WTC11 (cell line): ENCODE measurements around the gene GCAT. TPM values are rescaled to one million over a fixed set of nuclear protein-coding genes. Genes with fewer than 3 reads are reported as not detected.

Experiments used
- ATAC-seq: fragments of 200-7000 bp; cut with Tn5 transposase; 2 replicates; pipeline ENCODE4 v1.10.0; 2021; ENCODE audit warnings: mild to moderate bottlenecking, moderate library complexity
- CTCF ChIA-PET: fragments of 300-600 bp; sonication (Branson Sonifier 250); formaldehyde crosslinking; loops from one replicate; lab custom pipeline; 2021; ENCODE audit warnings: antibody characterized with exemption; lab: Charles Lee
- POLR2A ChIA-PET: fragments of 350-600 bp; sonication (Branson Sonifier 250); formaldehyde crosslinking; loops from one replicate; lab custom pipeline; 2021; ENCODE audit warnings: antibody characterized with exemption; lab: Charles Lee
- DNase-seq: peaks from one replicate; pipeline ENCODE4 v3.0.0; 2021; ENCODE audit warnings: low spot score
- H3K27ac Mint-ChIP-seq: 2 replicates; pipeline ENCODE4 v1.8.0; 2021; ENCODE audit warnings: mixed read lengths
- H3K27me3 Mint-ChIP-seq: 2 replicates; pipeline ENCODE4 v1.8.0; 2021; ENCODE audit warnings: low read depth, mild to moderate bottlenecking, moderate library complexity, mixed read lengths
- H3K36me3 Mint-ChIP-seq: 2 replicates; pipeline ENCODE4 v1.8.0; 2021; ENCODE audit warnings: mixed read lengths
- H3K4me1 Mint-ChIP-seq: 2 replicates; pipeline ENCODE4 v1.8.0; 2022; ENCODE audit warnings: mixed read lengths
- H3K4me3 Mint-ChIP-seq: 2 replicates; pipeline ENCODE4 v1.8.0; 2021; ENCODE audit warnings: mild to moderate bottlenecking, moderate library complexity, mixed read lengths
- H3K9me3 Mint-ChIP-seq: 2 replicates; pipeline ENCODE4 v1.8.0; 2021; ENCODE audit warnings: mixed read lengths
- AFF4 ChIP-seq: sonication (generic); formaldehyde crosslinking; IDR thresholded peaks from 2 replicates; pipeline ENCODE4 v1.8.1; 2023; ENCODE audit warnings: mild to moderate bottlenecking, missing genetic modification reagents, borderline replicate concordance
- ATF6 ChIP-seq: sonication (generic); formaldehyde crosslinking; IDR thresholded peaks from 2 replicates; pipeline ENCODE4 v1.8.1; 2023; ENCODE audit warnings: mild to moderate bottlenecking, missing genetic modification reagents
- CBFB ChIP-seq: sonication (generic); formaldehyde crosslinking; IDR thresholded peaks from 2 replicates; pipeline ENCODE4 v1.8.1; 2022; ENCODE audit warnings: mild to moderate bottlenecking, low read depth, missing genetic modification reagents
- CREB1 ChIP-seq: sonication (generic); formaldehyde crosslinking; IDR thresholded peaks from 2 replicates; pipeline ENCODE4 v1.8.0; 2023; ENCODE audit warnings: mild to moderate bottlenecking, missing genetic modification reagents
- EMX1 ChIP-seq: fragments of 250-450 bp; sonication (Bioruptor Pico); IDR thresholded peaks from 2 replicates; pipeline ENCODE4 v1.8.0; 2021; ENCODE audit warnings: mild to moderate bottlenecking
- FOXP1 ChIP-seq: sonication (generic); formaldehyde crosslinking; IDR thresholded peaks from 2 replicates; pipeline ENCODE4 v1.8.0; 2022; ENCODE audit warnings: missing genetic modification reagents, mild to moderate bottlenecking, moderate library complexity, borderline replicate concordance
- MXD4 ChIP-seq: fragments of 250-450 bp; sonication (Bioruptor Pico); IDR thresholded peaks from 2 replicates; pipeline ENCODE4 v1.8.0; 2021; ENCODE audit warnings: mild to moderate bottlenecking, moderate library complexity, borderline replicate concordance
- NFE2L1 ChIP-seq: sonication (generic); formaldehyde crosslinking; IDR thresholded peaks from 2 replicates; pipeline ENCODE4 v1.8.1; 2023; ENCODE audit warnings: missing genetic modification reagents
- NR3C1 ChIP-seq: sonication (generic); formaldehyde crosslinking; conservative IDR thresholded peaks from 2 replicates; pipeline ENCODE4 v1.8.1; 2023; ENCODE audit warnings: low read depth, mild to moderate bottlenecking, missing genetic modification reagents
- PRRX2 ChIP-seq: fragments of 250-450 bp; sonication (Bioruptor Pico); IDR thresholded peaks from 2 replicates; pipeline ENCODE4 v1.8.0; 2021; ENCODE audit warnings: mild to moderate bottlenecking
- RORB ChIP-seq: fragments of 250-450 bp; sonication (Bioruptor Pico); IDR thresholded peaks from 2 replicates; pipeline ENCODE4 v1.9.0; 2021; ENCODE audit warnings: mild to moderate bottlenecking
- TEAD1 ChIP-seq: sonication (generic); formaldehyde crosslinking; IDR thresholded peaks from 2 replicates; pipeline ENCODE4 v1.8.0; 2022; ENCODE audit warnings: mild to moderate bottlenecking, missing genetic modification reagents
- ZNF121 ChIP-seq: sonication (generic); formaldehyde crosslinking; IDR thresholded peaks from 2 replicates; pipeline ENCODE4 v1.8.0; 2023; ENCODE audit warnings: missing genetic modification reagents
- ZNF138 ChIP-seq: sonication (generic); formaldehyde crosslinking; conservative IDR thresholded peaks from 2 replicates; pipeline ENCODE4 v1.8.1; 2022; ENCODE audit warnings: mild to moderate bottlenecking, moderate library complexity, missing genetic modification reagents
- ZNF232 ChIP-seq: sonication (generic); formaldehyde crosslinking; IDR thresholded peaks from 2 replicates; pipeline ENCODE4 v1.8.0; 2022; ENCODE audit warnings: mild to moderate bottlenecking, missing genetic modification reagents
- ZNF671 ChIP-seq: fragments of 250-450 bp; sonication (Bioruptor Pico); IDR thresholded peaks from 2 replicates; pipeline ENCODE4 v1.8.0; 2021; ENCODE audit warnings: mild to moderate bottlenecking
- total RNA-seq: library from RNA; stranded (reverse); gene quantifications from 3 replicates; pipeline ENCODE4 v1.2.3, GENCODE V29; 2021
- TF ChIP-seq, protein P1 (sequence below): sonication (generic); formaldehyde crosslinking; conservative IDR thresholded peaks from 2 replicates; pipeline ENCODE4 v1.8.1; 2023; ENCODE audit warnings: mild to moderate bottlenecking, low read depth, missing genetic modification reagents, moderate library complexity
- TF ChIP-seq, protein P2 (sequence below): fragments of 250-450 bp; sonication (Bioruptor Pico); IDR thresholded peaks from 2 replicates; pipeline ENCODE4 v1.9.0; 2021; ENCODE audit warnings: mild to moderate bottlenecking
- TF ChIP-seq, protein P3 (sequence below): sonication (generic); formaldehyde crosslinking; IDR thresholded peaks from 2 replicates; pipeline ENCODE4 v1.8.1; 2022; ENCODE audit warnings: missing genetic modification reagents, borderline replicate concordance
- TF ChIP-seq, protein P4 (sequence below): sonication (generic); formaldehyde crosslinking; IDR thresholded peaks from 2 replicates; pipeline ENCODE4 v1.8.0; 2022; ENCODE audit warnings: mild to moderate bottlenecking, missing genetic modification reagents

Gene GCAT
- total RNA-seq, 1 experiment from 2014 or later, result 33.0 TPM

- ChIA-PET POLR2A (no interaction called here), CTCF (interaction anchor here (1.2 to 1.4 kb wide), 4 partner anchors 9 to 215 kb away, joined by 3 to 5 read pairs (median 4); no protein-coding TSS in a partner anchor)
- no peak for ATAC-seq
- H3K27me3 Mint-ChIP-seq, result peaks cover 31% of the 10 kb centered on the region
- H3K4me3 Mint-ChIP-seq, result no peak overlapping the region
- H3K9me3 Mint-ChIP-seq, result no peaks in the 10 kb centered on the region
- H3K27ac Mint-ChIP-seq, result peak overlapping the region; percentile 78; the same call in 1 of the 2 replicates
- H3K36me3 Mint-ChIP-seq, result peaks cover 12% of the 10 kb centered on the region; the same call in 1 of the 2 replicates
- TF ChIP-seq TEAD1 (CRISPR knock-in tag) (no peak), CBFB (CRISPR knock-in tag) (no peak), ZNF138 (no peak), EMX1 (no peak), ZNF121 (CRISPR knock-in tag) (no peak), PRRX2 (no peak), CREB1 (CRISPR knock-in tag) (no peak), NFE2L1 (CRISPR knock-in tag) (no peak), FOXP1 (CRISPR knock-in tag) (no peak)
- TF ChIP-seq, protein P1, sequence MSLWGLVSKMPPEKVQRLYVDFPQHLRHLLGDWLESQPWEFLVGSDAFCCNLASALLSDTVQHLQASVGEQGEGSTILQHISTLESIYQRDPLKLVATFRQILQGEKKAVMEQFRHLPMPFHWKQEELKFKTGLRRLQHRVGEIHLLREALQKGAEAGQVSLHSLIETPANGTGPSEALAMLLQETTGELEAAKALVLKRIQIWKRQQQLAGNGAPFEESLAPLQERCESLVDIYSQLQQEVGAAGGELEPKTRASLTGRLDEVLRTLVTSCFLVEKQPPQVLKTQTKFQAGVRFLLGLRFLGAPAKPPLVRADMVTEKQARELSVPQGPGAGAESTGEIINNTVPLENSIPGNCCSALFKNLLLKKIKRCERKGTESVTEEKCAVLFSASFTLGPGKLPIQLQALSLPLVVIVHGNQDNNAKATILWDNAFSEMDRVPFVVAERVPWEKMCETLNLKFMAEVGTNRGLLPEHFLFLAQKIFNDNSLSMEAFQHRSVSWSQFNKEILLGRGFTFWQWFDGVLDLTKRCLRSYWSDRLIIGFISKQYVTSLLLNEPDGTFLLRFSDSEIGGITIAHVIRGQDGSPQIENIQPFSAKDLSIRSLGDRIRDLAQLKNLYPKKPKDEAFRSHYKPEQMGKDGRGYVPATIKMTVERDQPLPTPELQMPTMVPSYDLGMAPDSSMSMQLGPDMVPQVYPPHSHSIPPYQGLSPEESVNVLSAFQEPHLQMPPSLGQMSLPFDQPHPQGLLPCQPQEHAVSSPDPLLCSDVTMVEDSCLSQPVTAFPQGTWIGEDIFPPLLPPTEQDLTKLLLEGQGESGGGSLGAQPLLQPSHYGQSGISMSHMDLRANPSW (CRISPR knock-in tag), result no peak
- TF ChIP-seq, protein P2, sequence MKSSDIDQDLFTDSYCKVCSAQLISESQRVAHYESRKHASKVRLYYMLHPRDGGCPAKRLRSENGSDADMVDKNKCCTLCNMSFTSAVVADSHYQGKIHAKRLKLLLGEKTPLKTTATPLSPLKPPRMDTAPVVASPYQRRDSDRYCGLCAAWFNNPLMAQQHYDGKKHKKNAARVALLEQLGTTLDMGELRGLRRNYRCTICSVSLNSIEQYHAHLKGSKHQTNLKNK (CRISPR knock-in tag), result no peak
- peaks cover 16% of the 10 kb centered on the region for H3K4me1 Mint-ChIP-seq
- no peak for DNase-seq
Measured at GRCh38 chr22:37776639-37777005, 31.1 kb upstream of the GCAT start.

GRCh38 chr22:37777122-37777687 is 30.5 kb upstream of the GCAT start:
- POLR2A ChIA-PET, result no interaction called here

DNA sequence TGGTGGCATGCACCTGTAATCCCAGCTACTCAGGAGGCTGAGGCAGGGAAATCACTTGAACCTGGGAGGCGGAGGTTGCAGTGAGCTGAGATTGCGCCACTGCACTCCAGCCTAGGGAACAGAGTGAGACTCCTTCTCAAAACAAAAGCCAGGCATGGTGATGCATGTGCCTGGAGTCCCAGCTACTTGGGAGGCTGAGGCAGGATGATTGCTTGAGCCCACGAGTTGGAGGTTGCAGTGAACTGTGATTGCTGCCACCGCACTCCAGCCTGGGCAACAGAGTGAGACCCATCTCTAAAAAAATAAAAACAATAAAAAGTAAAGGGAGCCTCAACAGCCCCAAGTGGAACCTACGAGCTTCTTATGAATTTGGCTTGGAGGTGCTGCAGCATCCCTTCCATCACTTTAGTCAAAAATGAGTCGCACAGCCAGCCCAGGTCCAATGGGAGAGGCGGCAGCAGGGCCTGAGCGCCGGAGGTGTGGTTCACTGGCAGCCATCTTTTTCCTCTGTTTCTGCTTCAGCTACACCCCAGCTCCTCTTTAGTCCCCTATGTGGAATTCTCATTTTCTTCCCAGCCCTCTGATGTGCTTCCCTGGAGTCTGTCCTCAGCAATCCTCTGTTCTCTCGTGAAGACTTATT is 29.2 kb upstream of the GCAT start:
- Mint-ChIP-seq H3K27me3 (peaks cover 42% of the 10 kb centered on the region), H3K4me3 (no peak overlapping the region), H3K36me3 (peaks cover 3% of the 10 kb centered on the region; the same call in 1 of the 2 replicates), H3K9me3 (no peaks in the 10 kb centered on the region), H3K4me1 (peaks cover 16% of the 10 kb centered on the region), H3K27ac (no peak overlapping the region)
- ChIA-PET CTCF (interaction anchor here (0.6 kb wide), 1 partner anchor 81 kb away, joined by 4 read pairs; no protein-coding TSS in a partner anchor), POLR2A (interaction anchor here (0.5 kb wide), 1 partner anchor 29 kb away, joined by 4 read pairs; no protein-coding TSS in a partner anchor)
- DNase-seq (no peak), ATAC-seq (no peak)
- TF ChIP-seq ZNF232 (CRISPR knock-in tag) (no peak), AFF4 (CRISPR knock-in tag) (no peak), MXD4 (CRISPR knock-in tag) (no peak), RORB (CRISPR knock-in tag) (no peak), ZNF671 (CRISPR knock-in tag) (no peak)
- TF ChIP-seq, protein P3, sequence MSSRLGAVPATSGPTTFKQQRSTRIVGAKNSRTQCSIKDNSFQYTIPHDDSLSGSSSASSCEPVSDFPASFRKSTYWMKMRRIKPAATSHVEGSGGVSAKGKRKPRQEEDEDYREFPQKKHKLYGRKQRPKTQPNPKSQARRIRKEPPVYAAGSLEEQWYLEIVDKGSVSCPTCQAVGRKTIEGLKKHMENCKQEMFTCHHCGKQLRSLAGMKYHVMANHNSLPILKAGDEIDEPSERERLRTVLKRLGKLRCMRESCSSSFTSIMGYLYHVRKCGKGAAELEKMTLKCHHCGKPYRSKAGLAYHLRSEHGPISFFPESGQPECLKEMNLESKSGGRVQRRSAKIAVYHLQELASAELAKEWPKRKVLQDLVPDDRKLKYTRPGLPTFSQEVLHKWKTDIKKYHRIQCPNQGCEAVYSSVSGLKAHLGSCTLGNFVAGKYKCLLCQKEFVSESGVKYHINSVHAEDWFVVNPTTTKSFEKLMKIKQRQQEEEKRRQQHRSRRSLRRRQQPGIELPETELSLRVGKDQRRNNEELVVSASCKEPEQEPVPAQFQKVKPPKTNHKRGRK (CRISPR knock-in tag), result no peak

More at GRCh38 chr22:37777122-37777687, 30.5 kb upstream of the GCAT start:
- Mint-ChIP-seq H3K36me3 (peaks cover 12% of the 10 kb centered on the region; the same call in 1 of the 2 replicates), H3K9me3 (no peaks in the 10 kb centered on the region), H3K4me3 (no peak overlapping the region), H3K27ac (no peak overlapping the region), H3K27me3 (peaks cover 36% of the 10 kb centered on the region), H3K4me1 (peaks cover 16% of the 10 kb centered on the region)
- DNase-seq (no peak), ATAC-seq (no peak)
- CTCF ChIA-PET, result interaction anchor here (1.4 kb wide), 1 partner anchor 10 kb away, joined by 5 read pairs; no protein-coding TSS in a partner anchor
- TF ChIP-seq, protein P4, sequence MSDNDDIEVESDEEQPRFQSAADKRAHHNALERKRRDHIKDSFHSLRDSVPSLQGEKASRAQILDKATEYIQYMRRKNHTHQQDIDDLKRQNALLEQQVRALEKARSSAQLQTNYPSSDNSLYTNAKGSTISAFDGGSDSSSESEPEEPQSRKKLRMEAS (CRISPR knock-in tag), result peak; percentile 24; the same call in 1 of the 2 replicates
- TF ChIP-seq ATF6 (CRISPR knock-in tag) (no peak), NR3C1 (CRISPR knock-in tag) (no peak)
